Neural cell (in vitro differentiated cells): ENCODE measurements around the gene FBXO7. TPM values are rescaled to one million over a fixed set of nuclear protein-coding genes. Genes with fewer than 3 reads are reported as not detected.

Source experiments
- H2AFZ ChIP-seq: fragments of 200-600, 300-800 bp; sonication (generic), shearing (Covaris generic); 2 replicates; pipeline ENCODE4 v1.6.0; 2014; ENCODE audit warnings: low read depth, mild to moderate bottlenecking, antibody characterized with exemption, low read length, moderate library complexity
- H3F3A ChIP-seq: fragments of 200-600 bp; shearing (Covaris generic); 2 replicates; pipeline ENCODE4 v1.6.1; 2016; ENCODE audit warnings: mild to moderate bottlenecking, moderate library complexity, mixed read lengths, antibody characterized with exemption, low read length; ENCODE audit not compliant: insufficient read depth, poor library complexity, severe bottlenecking
- H3K27ac ChIP-seq: fragments of 200-600, 300-800 bp; sonication (generic), shearing (Covaris generic); 2 replicates; pipeline ENCODE4 v1.5.1; 2014; ENCODE audit warnings: mild to moderate bottlenecking, low read length, moderate library complexity
- H3K27me3 ChIP-seq: fragments of 300-800, 200-600 bp; sonication (generic), shearing (Covaris generic); 2 replicates; pipeline ENCODE4 v1.6.0; 2014; ENCODE audit warnings: mild to moderate bottlenecking, low read depth, low read length, moderate library complexity; ENCODE audit not compliant: insufficient read depth
- H3K36me3 ChIP-seq: fragments of 300-800, 200-600 bp; sonication (generic), shearing (Covaris generic); 2 replicates; pipeline ENCODE4 v1.5.1; 2014; ENCODE audit warnings: mild to moderate bottlenecking, antibody characterized with exemption, low read length, moderate library complexity; ENCODE audit not compliant: insufficient read depth
- H3K4me2 ChIP-seq: fragments of 300-800, 200-600 bp; sonication (generic), shearing (Covaris generic); 2 replicates; pipeline ENCODE4 v1.6.0; 2014; ENCODE audit warnings: mild to moderate bottlenecking, low read length
- H3K4me3 ChIP-seq: fragments of 300-800, 200-600 bp; sonication (generic), shearing (Covaris generic); 2 replicates; pipeline ENCODE4 v1.5.1; 2014; ENCODE audit warnings: mild to moderate bottlenecking, low read length, moderate library complexity
- H3K79me2 ChIP-seq: fragments of 200-600 bp; shearing (Covaris generic); replicated peaks from 2 replicates; pipeline ENCODE4 v1.6.0; 2014; ENCODE audit warnings: mild to moderate bottlenecking, low read length, moderate library complexity; ENCODE audit not compliant: insufficient read depth
- H3K9ac ChIP-seq: fragments of 300-800, 200-600 bp; sonication (generic), shearing (Covaris generic); 2 replicates; pipeline ENCODE4 v1.6.1; 2016; ENCODE audit warnings: mild to moderate bottlenecking, low read length, mixed read lengths
- H3K9me2 ChIP-seq: fragments of 200-600 bp; shearing (Covaris generic); 2 replicates; pipeline ENCODE4 v1.6.1; 2016; ENCODE audit warnings: mild to moderate bottlenecking, low read length, mixed read lengths; ENCODE audit not compliant: insufficient read depth
- H3K9me3 ChIP-seq: fragments of 200-600, 300-800 bp; sonication (generic), shearing (Covaris generic); 2 replicates; pipeline ENCODE4 v1.6.1; 2016; ENCODE audit warnings: mild to moderate bottlenecking, mixed run types, low read length, moderate library complexity, mixed read lengths
- H4K20me1 ChIP-seq: fragments of 200-600 bp; shearing (Covaris generic); 2 replicates; pipeline ENCODE4 v1.6.1; 2016; ENCODE audit warnings: mild to moderate bottlenecking, mixed run types; ENCODE audit not compliant: insufficient read depth
- CTCF ChIP-seq: fragments of 450-650 bp; IDR thresholded peaks from 2 replicates; pipeline ENCODE4 v1.5.1; 2014; ENCODE audit warnings: antibody characterized with exemption, mild to moderate bottlenecking, moderate library complexity; ENCODE audit not compliant: poor library complexity, severe bottlenecking
- EP300 ChIP-seq: fragments of 450-650 bp; conservative IDR thresholded peaks from 2 replicates; pipeline ENCODE4 v1.6.1; 2014; ENCODE audit warnings: antibody characterized with exemption, mild to moderate bottlenecking, moderate library complexity; ENCODE audit not compliant: poor library complexity, severe bottlenecking
- EZH2 ChIP-seq: fragments of 200-600, 300-800 bp; shearing (Covaris generic), sonication (generic); IDR thresholded peaks from 2 replicates; pipeline ENCODE4 v1.6.1; 2014; ENCODE audit warnings: antibody characterized with exemption, low read length, borderline replicate concordance, mild to moderate bottlenecking; ENCODE audit not compliant: insufficient read depth, poor library complexity, severe bottlenecking
- MXI1 ChIP-seq: fragments of 450-650 bp; conservative IDR thresholded peaks from 2 replicates; pipeline ENCODE4 v1.6.1; 2014; ENCODE audit warnings: antibody characterized with exemption, mild to moderate bottlenecking; ENCODE audit not compliant: poor library complexity, severe bottlenecking
- POLR2AphosphoS5 ChIP-seq: IDR thresholded peaks from 2 replicates; pipeline ENCODE4 v1.6.1; 2012
- RAD21 ChIP-seq: fragments of 450-650 bp; conservative IDR thresholded peaks from 2 replicates; pipeline ENCODE4 v1.6.1; 2014; ENCODE audit warnings: antibody characterized with exemption, mild to moderate bottlenecking, moderate library complexity
- REST ChIP-seq: IDR thresholded peaks from 2 replicates; pipeline ENCODE4 v1.6.1; 2012; ENCODE audit warnings: borderline replicate concordance
- SMC3 ChIP-seq: fragments of 450-650 bp; conservative IDR thresholded peaks from 2 replicates; pipeline ENCODE4 v1.6.1; 2014; ENCODE audit warnings: antibody characterized with exemption, mild to moderate bottlenecking, moderate library complexity; ENCODE audit not compliant: poor library complexity
- TAF1 ChIP-seq: IDR thresholded peaks from 2 replicates; pipeline ENCODE4 v1.6.1; 2012; ENCODE audit warnings: low read depth
- polyA plus RNA-seq: library from polyadenylated mRNA; depleted of rRNA; stranded (reverse); fragments of >200 nt; gene quantifications from 2 replicates; pipeline ENCODE4 v1.2.3, GENCODE V29; 2014

FBXO7 gene
- polyA plus RNA-seq, 1 donor from 2014 or later: 51.2 TPM

- no peak for TF ChIP-seq TAF1
- TF ChIP-seq CTCF: no peak
- no peak for TF ChIP-seq EP300
- TF ChIP-seq EZH2: no peak
- TF ChIP-seq POLR2AphosphoS5: no peak
- TF ChIP-seq REST: no peak
- no peak for TF ChIP-seq MXI1
- no peak for TF ChIP-seq SMC3
- no peak for TF ChIP-seq RAD21
- H3K9ac ChIP-seq: no peak overlapping the region
These were observed 14.8 kb downstream of the FBXO7 start for GRCh38 chr22:32489377-32489776.

GRCh38 chr22:32490279-32490678 is 15.7 kb downstream of the FBXO7 start:
- Histone ChIP-seq H3K27me3 (no peaks in the 10 kb centered on the region), H3K9me2 (no peaks in the 10 kb centered on the region), H3K79me2 (no peaks in the 10 kb centered on the region), H3K4me2 (no peak overlapping the region), H4K20me1 (no peaks in the 10 kb centered on the region), H2AFZ (no peak overlapping the region), H3K9me3 (no peaks in the 10 kb centered on the region), H3K4me3 (no peak overlapping the region), H3K36me3 (peaks cover 18% of the 10 kb centered on the region), H3K27ac (no peak overlapping the region), H3K9ac (no peak overlapping the region), H3F3A (no peaks in the 10 kb centered on the region)
- TF ChIP-seq EZH2 (no peak), CTCF (no peak), TAF1 (no peak), REST (no peak), MXI1 (no peak), SMC3 (no peak), EP300 (no peak), RAD21 (no peak), POLR2AphosphoS5 (no peak)

More at GRCh38 chr22:32489377-32489776, 14.8 kb downstream of the FBXO7 start:
- H4K20me1 ChIP-seq: no peaks in the 10 kb centered on the region
- H2AFZ ChIP-seq: no peak overlapping the region
- no peaks in the 10 kb centered on the region for H3F3A ChIP-seq
- no peak overlapping the region for H3K27ac ChIP-seq
- H3K9me2 ChIP-seq: no peaks in the 10 kb centered on the region
- peaks cover 12% of the 10 kb centered on the region for H3K36me3 ChIP-seq
- no peak overlapping the region for H3K4me3 ChIP-seq
- no peaks in the 10 kb centered on the region for H3K79me2 ChIP-seq
- no peaks in the 10 kb centered on the region for H3K27me3 ChIP-seq
- no peaks in the 10 kb centered on the region for H3K9me3 ChIP-seq
- H3K4me2 ChIP-seq: no peak overlapping the region
